Kidney (tissue), 14 donors: Measurements from ENCODE around the gene ZNF689. TPM values are rescaled to one million over a fixed set of nuclear protein-coding genes. Genes with fewer than 3 reads are reported as not detected.

ENCODE experiments used
- DNase-seq, 5 donors: peaks; one replicate each; pipeline ENCODE4 v3.0.0-alpha.2; 2013 to 2020
- FAIRE-seq: peaks from 2 replicates; lab custom pipeline; 2012; peaks lifted over from hg19 to GRCh38; lab: Jason Lieb, UNC
- H3K27ac ChIP-seq, 2 donors: one replicate each; pipeline ENCODE4 v1.7.0; 2013; ENCODE audit warnings: low read depth in 2 of 2, low read length in 2 of 2, inconsistent platforms in 1 of 2
- H3K27me3 ChIP-seq: one replicate; pipeline ENCODE4 v1.7.1; 2013; ENCODE audit warnings: low read length, inconsistent platforms; ENCODE audit not compliant: control insufficient read depth, insufficient read depth
- H3K36me3 ChIP-seq, 3 donors: one replicate each; pipeline versions ENCODE4 v1.7.0 to v1.7.1; 2013; ENCODE audit warnings: low read length in 3 of 3, control low read depth in 1 of 3, inconsistent platforms in 1 of 3; ENCODE audit not compliant: insufficient read depth in 3 of 3, control insufficient read depth in 2 of 3
- H3K4me1 ChIP-seq, 3 donors: one replicate each; pipeline versions ENCODE4 v1.7.0 to v1.7.1; 2013; ENCODE audit warnings: low read length in 3 of 3, inconsistent platforms in 1 of 3, low read depth in 1 of 3; ENCODE audit not compliant: control insufficient read depth in 2 of 3, insufficient read depth in 2 of 3
- H3K4me3 ChIP-seq, 3 donors: one replicate each; pipeline versions ENCODE4 v1.7.0 to v1.8.1; 2013; ENCODE audit warnings: low read length in 3 of 3, control low read depth in 1 of 3, inconsistent platforms in 1 of 3
- H3K9ac ChIP-seq, 3 donors: one replicate each; pipeline versions ENCODE4 v1.7.0 to v1.7.1; 2013; ENCODE audit warnings: low read length in 3 of 3, control low read depth in 1 of 3, inconsistent platforms in 1 of 3
- H3K9me3 ChIP-seq, 3 donors: one replicate each; pipeline versions ENCODE4 v1.7.0 to v1.7.1; 2013; ENCODE audit warnings: low read length in 3 of 3, control low read depth in 1 of 3, inconsistent platforms in 1 of 3; ENCODE audit not compliant: control insufficient read depth in 2 of 3, insufficient read depth in 1 of 3
- intact Hi-C: fragments of 100-400 bp; cut with DNase I; formaldehyde crosslinking; loops from one replicate; pipeline ENCODE4 v1.11.1; 2022
- polyA plus RNA-seq: library from polyadenylated mRNA; stranded (reverse); fragments of 350-450 nt; fragmentation: Illumina TruSeq; extraction: RNeasy Lipid Tissue Mini Kit (QIAGEN cat#74804); gene quantifications from one replicate; pipeline ENCODE4 v1.2.3, GENCODE V29; 2014; ENCODE audit warnings: low read depth, low replicate concordance; ENCODE audit not compliant: insufficient read depth
- total RNA-seq: library from RNA; stranded (reverse); fragmentation: NEBNext Ultra II Directional; extraction: Animal tissue kit (Norgen Biotek cat#: 25700); gene quantifications from one replicate; pipeline ENCODE4 v1.2.1, GENCODE V29; 2021
- TF ChIP-seq, protein P1 (sequence below): IDR thresholded peaks from 3 replicates; pipeline ENCODE4 v1.5.1; 2012; ENCODE audit warnings: mild to moderate bottlenecking, moderate library complexity, borderline replicate concordance; ENCODE audit not compliant: insufficient read depth; ENCODE audit errors: extremely low read depth
- donor health status: control.
- donor health status: control.
- donor health status: control.
- donor health status: control.
- donor health status: control.
- donor health status: DM: yes; HTN: yes; CAD: no.
- donor health status: Normal renal cell carcinoma (clear cell type).

The ZNF689 gene
- total and polyA plus RNA-seq, 2 donors from 2014 or later = 3.9 to 9.0 TPM

DNA sequence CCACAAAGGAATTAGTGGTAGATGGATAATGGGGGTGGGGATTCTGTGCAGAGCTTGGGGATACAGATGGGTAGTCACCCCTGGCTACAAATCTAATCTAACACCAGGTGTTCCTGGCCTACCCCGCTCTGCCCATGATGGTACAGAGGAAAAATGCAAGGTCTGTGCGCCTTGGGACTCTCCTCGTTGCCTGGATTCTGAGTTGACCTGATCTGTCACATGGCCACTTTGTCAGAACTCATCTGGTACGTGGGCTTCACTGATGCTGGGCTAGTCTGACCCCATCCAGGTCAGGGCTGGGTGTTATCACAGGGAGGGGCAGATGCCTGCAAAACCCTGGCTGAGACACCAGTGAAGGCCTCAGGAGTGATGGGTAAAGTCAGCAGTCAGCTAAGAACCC, 57.2 kb downstream of the ZNF689 start:
- DNase-seq (no peak), FAIRE-seq (no peak)
- no peak overlapping the region for H3K27ac ChIP-seq
- no peaks in the 10 kb centered on the region for H3K9me3 ChIP-seq
- no peak overlapping the region for H3K4me3 ChIP-seq
- peaks cover 0 to 9% (median 6%) of the 10 kb centered on the region in 3 donors for H3K36me3 ChIP-seq
- no peaks in the 10 kb centered on the region for H3K27me3 ChIP-seq
- peaks cover 0 to 2% (median 0%) of the 10 kb centered on the region in 3 donors for H3K4me1 ChIP-seq
- H3K9ac ChIP-seq = no peak overlapping the region
- TF ChIP-seq, protein P1, sequence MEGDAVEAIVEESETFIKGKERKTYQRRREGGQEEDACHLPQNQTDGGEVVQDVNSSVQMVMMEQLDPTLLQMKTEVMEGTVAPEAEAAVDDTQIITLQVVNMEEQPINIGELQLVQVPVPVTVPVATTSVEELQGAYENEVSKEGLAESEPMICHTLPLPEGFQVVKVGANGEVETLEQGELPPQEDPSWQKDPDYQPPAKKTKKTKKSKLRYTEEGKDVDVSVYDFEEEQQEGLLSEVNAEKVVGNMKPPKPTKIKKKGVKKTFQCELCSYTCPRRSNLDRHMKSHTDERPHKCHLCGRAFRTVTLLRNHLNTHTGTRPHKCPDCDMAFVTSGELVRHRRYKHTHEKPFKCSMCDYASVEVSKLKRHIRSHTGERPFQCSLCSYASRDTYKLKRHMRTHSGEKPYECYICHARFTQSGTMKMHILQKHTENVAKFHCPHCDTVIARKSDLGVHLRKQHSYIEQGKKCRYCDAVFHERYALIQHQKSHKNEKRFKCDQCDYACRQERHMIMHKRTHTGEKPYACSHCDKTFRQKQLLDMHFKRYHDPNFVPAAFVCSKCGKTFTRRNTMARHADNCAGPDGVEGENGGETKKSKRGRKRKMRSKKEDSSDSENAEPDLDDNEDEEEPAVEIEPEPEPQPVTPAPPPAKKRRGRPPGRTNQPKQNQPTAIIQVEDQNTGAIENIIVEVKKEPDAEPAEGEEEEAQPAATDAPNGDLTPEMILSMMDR = no peak
- intact Hi-C loops = no loop called here

Other genes with a start within 250 kb of the ZNF689 start
- 32.7 TPM for gene TBC1D10B, start 239.9 kb downstream of the ZNF689 start, total RNA-seq
- 30.1 TPM for gene TBC1D10B, start 239.9 kb downstream of the ZNF689 start, polyA plus RNA-seq
- not detected for gene MYL11, start 235.6 kb downstream of the ZNF689 start, total RNA-seq
- gene MYL11, start 235.6 kb downstream of the ZNF689 start, polyA plus RNA-seq = 2.3 TPM
- 12.8 TPM for gene SEPTIN1, start 227.8 kb downstream of the ZNF689 start, total RNA-seq
- 5.0 TPM for gene SEPTIN1, start 227.8 kb downstream of the ZNF689 start, polyA plus RNA-seq
- gene ZNF48, start 215.0 kb downstream of the ZNF689 start, total RNA-seq = 9.7 TPM
- 6.9 TPM for gene ZNF48, start 215.0 kb downstream of the ZNF689 start, polyA plus RNA-seq
- gene ZNF771, start 202.8 kb downstream of the ZNF689 start, total RNA-seq = 7.8 TPM
- 14.8 TPM for gene ZNF771, start 202.8 kb downstream of the ZNF689 start, polyA plus RNA-seq
- 39.1 TPM for gene DCTPP1, start 180.4 kb downstream of the ZNF689 start, total RNA-seq
- gene DCTPP1, start 180.4 kb downstream of the ZNF689 start, polyA plus RNA-seq = 64.7 TPM
- 82.3 TPM for gene SEPHS2, start 164.5 kb downstream of the ZNF689 start, total RNA-seq
- 137 TPM for gene SEPHS2, start 164.5 kb downstream of the ZNF689 start, polyA plus RNA-seq
- gene ITGAL, start 137.6 kb downstream of the ZNF689 start, total RNA-seq = 19.6 TPM
- gene ITGAL, start 137.6 kb downstream of the ZNF689 start, polyA plus RNA-seq = 0.56 TPM
- gene ZNF768, start 83.8 kb downstream of the ZNF689 start, total RNA-seq = 36.2 TPM
- 46.9 TPM for gene ZNF768, start 83.8 kb downstream of the ZNF689 start, polyA plus RNA-seq
- 11.6 TPM for gene ZNF747, start 75.5 kb downstream of the ZNF689 start, total RNA-seq
- gene ZNF747, start 75.5 kb downstream of the ZNF689 start, polyA plus RNA-seq = 10.1 TPM
- 11.9 TPM for gene ZNF764, start 52.0 kb downstream of the ZNF689 start, total RNA-seq
- gene ZNF764, start 52.0 kb downstream of the ZNF689 start, polyA plus RNA-seq = 4.4 TPM
- gene ZNF688, start 38.7 kb downstream of the ZNF689 start, total RNA-seq = 16.7 TPM
- 32.7 TPM for gene ZNF688, start 38.7 kb downstream of the ZNF689 start, polyA plus RNA-seq
- 18.5 TPM for gene ZNF785, start 24.7 kb downstream of the ZNF689 start, total RNA-seq
- gene ZNF785, start 24.7 kb downstream of the ZNF689 start, polyA plus RNA-seq = 6.3 TPM
- gene PRR14, start 40.6 kb upstream of the ZNF689 start, total RNA-seq = 51.6 TPM
- gene PRR14, start 40.6 kb upstream of the ZNF689 start, polyA plus RNA-seq = 44.2 TPM
- gene FBRS, start 48.0 kb upstream of the ZNF689 start, total RNA-seq = 66.2 TPM
- gene FBRS, start 48.0 kb upstream of the ZNF689 start, polyA plus RNA-seq = 26.3 TPM
- 71.9 TPM for gene SRCAP, start 88.8 kb upstream of the ZNF689 start, total RNA-seq
- gene SRCAP, start 88.8 kb upstream of the ZNF689 start, polyA plus RNA-seq = 1.6 TPM
- gene PHKG2, start 138.0 kb upstream of the ZNF689 start, total RNA-seq = 27.8 TPM
- 34.9 TPM for gene PHKG2, start 138.0 kb upstream of the ZNF689 start, polyA plus RNA-seq
- gene CFAP119, start 151.7 kb upstream of the ZNF689 start, total RNA-seq = 12.2 TPM
- gene CFAP119, start 151.7 kb upstream of the ZNF689 start, polyA plus RNA-seq = 13.5 TPM
- gene RNF40, start 151.9 kb upstream of the ZNF689 start, total RNA-seq = 109 TPM
- gene RNF40, start 151.9 kb upstream of the ZNF689 start, polyA plus RNA-seq = 74.3 TPM
- gene ZNF629, start 176.8 kb upstream of the ZNF689 start, total RNA-seq = 19.8 TPM
- 8.1 TPM for gene ZNF629, start 176.8 kb upstream of the ZNF689 start, polyA plus RNA-seq